ENCODE results near the gene GPC3.

Gene GPC3

GRCh38 chrX:133852401-133852800 lies 133.0 kb downstream of the GPC3 start:
- DNase-seq (ENCODE audit: low read depth): no peak
- TF ChIP-seq CTCF (conservative IDR thresholded peaks at IDR 0.05; ENCODE audit: low read depth, low read length): no peak

GRCh38 chrX:133850399-133850798 lies 135.0 kb downstream of the GPC3 start:
- H3K4me3 ChIP-seq (ENCODE audit: low read depth, low read length): no peak overlapping the region
- peak; percentile 7 for DNase-seq (ENCODE audit: low read depth)
- TF ChIP-seq CTCF (conservative IDR thresholded peaks at IDR 0.05; ENCODE audit: low read depth, low read length): no peak

More at GRCh38 chrX:133852401-133852800, 133.0 kb downstream of the GPC3 start:
- no peak overlapping the region for H3K4me3 ChIP-seq (ENCODE audit: low read depth, low read length)

GRCh38 chrX:133849676-133850075 lies 135.7 kb downstream of the GPC3 start:
- no peak overlapping the region for H3K4me3 ChIP-seq (ENCODE audit: low read depth, low read length)
- no peak for TF ChIP-seq CTCF (conservative IDR thresholded peaks at IDR 0.05; ENCODE audit: low read depth, low read length)
- DNase-seq (ENCODE audit: low read depth): peak; percentile 6

- no peak overlapping the region for H3K4me3 ChIP-seq (ENCODE audit: low read depth, low read length)
- no peak for TF ChIP-seq CTCF (conservative IDR thresholded peaks at IDR 0.05; ENCODE audit: low read depth, low read length)
- no peak for DNase-seq (ENCODE audit: low read depth)
Measured at GRCh38 chrX:133847340-133847994, 137.9 kb downstream of the GPC3 start.

- no peak for DNase-seq (ENCODE audit: low read depth)
- no peak for TF ChIP-seq CTCF (conservative IDR thresholded peaks at IDR 0.05; ENCODE audit: low read depth, low read length)
- H3K4me3 ChIP-seq (ENCODE audit: low read depth, low read length): no peak overlapping the region
Measured at GRCh38 chrX:133846311-133846710, 139.1 kb downstream of the GPC3 start.

- DNase-seq (ENCODE audit: low read depth): no peak
- no peak for TF ChIP-seq CTCF (conservative IDR thresholded peaks at IDR 0.05; ENCODE audit: low read depth, low read length)
- no peak overlapping the region for H3K4me3 ChIP-seq (ENCODE audit: low read depth, low read length)
Measured at GRCh38 chrX:133840415-133840814, 145.0 kb downstream of the GPC3 start.

All from choroid plexus epithelial cell (primary cell).